ENCODE measurements around the gene TESK2. TPM values are rescaled to one million over a fixed set of nuclear protein-coding genes. Genes with fewer than 3 reads are reported as not detected.

Gene TESK2
- total RNA-seq, 4 donors from 2014 or later, result 2.8 to 10.7 (median 6.5) TPM

- TF ChIP-seq CTCF (IDR thresholded peaks at IDR 0.05; ENCODE audit: low read depth), result no peak
These were observed 156.4 kb downstream of the TESK2 start for GRCh38 chr1:45334308-45335245.

GRCh38 chr1:45332346-45332720, 158.6 kb downstream of the TESK2 start:
- TF ChIP-seq CTCF (IDR thresholded peaks at IDR 0.05; ENCODE audit: low read depth), result no peak

- TF ChIP-seq CTCF (IDR thresholded peaks at IDR 0.05; ENCODE audit: low read depth), result no peak
These were observed 159.3 kb downstream of the TESK2 start for GRCh38 chr1:45331436-45332345.

GRCh38 chr1:45329445-45329844, 161.5 kb downstream of the TESK2 start:
- TF ChIP-seq CTCF (IDR thresholded peaks at IDR 0.05; ENCODE audit: low read depth), result no peak

- TF ChIP-seq CTCF (IDR thresholded peaks at IDR 0.05; ENCODE audit: low read depth), result no peak
These were observed 162.3 kb downstream of the TESK2 start for GRCh38 chr1:45328680-45329079.

GRCh38 chr1:45327644-45328515, 163.1 kb downstream of the TESK2 start:
- TF ChIP-seq CTCF (IDR thresholded peaks at IDR 0.05; ENCODE audit: low read depth), result no peak

Measured in subcutaneous adipose tissue (tissue), 4 donors.